Mucosa of descending colon (tissue), 3 donors: ENCODE measurements around the gene ADRM1. TPM values are rescaled to one million over a fixed set of nuclear protein-coding genes. Genes with fewer than 3 reads are reported as not detected.

Source experiments
- ATAC-seq: fragments of 200-7000 bp; cut with Tn5 transposase; one replicate; pipeline ENCODE4 v1.9.1; 2020; ENCODE audit warnings: mild to moderate bottlenecking, moderate library complexity
- DNase-seq, 3 donors: peaks; one replicate each; pipeline ENCODE4 v3.0.0-alpha.2; 2020
- H3K36me3 ChIP-seq: fragments of 200-600 bp; one replicate; pipeline ENCODE4 v1.8.0; 2021; ENCODE audit warnings: low read depth, mild to moderate bottlenecking
- H3K4me1 ChIP-seq: fragments of 200-600 bp; one replicate; pipeline ENCODE4 v1.8.0; 2021; ENCODE audit warnings: low read depth, mild to moderate bottlenecking
- H3K4me3 ChIP-seq: fragments of 200-600 bp; one replicate; pipeline ENCODE4 v1.8.0; 2021; ENCODE audit warnings: mild to moderate bottlenecking
- H3K9me3 ChIP-seq: fragments of 200-600 bp; one replicate; pipeline ENCODE4 v1.8.0; 2021; ENCODE audit warnings: mild to moderate bottlenecking
- CTCF ChIP-seq: fragments of 200-600 bp; IDR thresholded peaks from one replicate; pipeline ENCODE4 v1.8.0; 2022; ENCODE audit warnings: antibody characterized with exemption, mild to moderate bottlenecking
- intact Hi-C, 2 donors: fragments of 100-400 bp; cut with DNase I in 1 of 2; cut with micrococcal nuclease in 1 of 2; formaldehyde crosslinking; loops; one replicate each; pipeline versions ENCODE4 v1.11.0 to v1.11.1; 2022; cut with DNase I, micrococcal nuclease
- microRNA-seq: library from miRNA; unstranded; fragments of <30 nt; microRNA quantifications from one replicate; pipeline ENCODE4, GENCODE V29; 2019
- total RNA-seq, 3 donors: library from RNA; stranded (reverse); fragmentation: NEBNext Ultra II Directional in 2 of 3; extraction: Animal tissue kit (Norgen Biotek cat#: 25700) in 2 of 3; gene quantifications; one replicate each; pipeline versions ENCODE4 v1.2.1 to v1.2.4, GENCODE V29; 2021 to 2023
- donor health status: DM: no; HTN: no; CAD: no; lungs with moderate emphysema.
- donor health status: DM: no; HTN: no; CAD: no.
- donor health status: DM: no; HTN: yes; CAD: no.

Gene ADRM1
- total RNA-seq, 3 donors from 2014 or later = 54.4 to 85.8 (median 77.6) TPM

DNA sequence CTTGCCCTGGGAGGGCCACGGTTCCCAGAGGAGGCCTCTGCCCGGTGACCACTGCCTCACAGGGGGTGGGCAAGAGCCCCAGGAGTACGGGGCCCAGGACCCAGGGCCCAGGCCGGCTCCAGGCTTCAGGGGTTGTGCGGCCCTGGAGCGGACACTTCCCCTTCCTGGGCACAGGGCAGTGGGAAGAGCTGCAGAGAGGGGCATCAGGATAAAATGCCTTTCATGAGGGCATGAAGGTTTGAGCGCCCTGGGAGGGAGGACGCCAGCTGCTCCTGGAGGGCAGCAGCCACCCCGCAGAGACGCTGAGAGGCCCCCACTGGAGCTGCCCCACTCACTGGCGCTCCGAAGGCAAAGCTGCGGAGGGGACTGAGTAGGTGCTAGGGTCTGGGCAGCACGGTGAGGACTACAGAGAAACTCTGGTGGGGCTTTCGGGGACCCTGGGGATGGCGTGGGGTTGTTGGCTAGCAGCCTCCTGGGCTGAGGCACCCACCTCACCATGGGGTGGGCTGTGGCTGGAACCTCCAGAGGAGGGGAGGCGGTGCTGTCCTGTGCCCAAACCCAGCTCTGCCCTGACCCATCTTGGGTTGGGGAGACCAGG, 53.9 kb downstream of the ADRM1 start:
- H3K4me3 ChIP-seq = no peak overlapping the region
- TF ChIP-seq CTCF = no peak
- H3K4me1 ChIP-seq = peaks cover 16% of the 10 kb centered on the region
- H3K36me3 ChIP-seq = no peaks in the 10 kb centered on the region
- no peak for ATAC-seq
- intact Hi-C loops = no loop called here
- no peaks in the 10 kb centered on the region for H3K9me3 ChIP-seq
- no peak for DNase-seq

- H3K36me3 ChIP-seq = no peaks in the 10 kb centered on the region
- ATAC-seq (peak; percentile 8), DNase-seq (peak in 1 of 3 donors; percentile 52)
- no peak overlapping the region for H3K4me3 ChIP-seq
- H3K9me3 ChIP-seq = no peaks in the 10 kb centered on the region
- TF ChIP-seq CTCF = no peak
- H3K4me1 ChIP-seq = peaks cover 16% of the 10 kb centered on the region
- intact Hi-C loops = no loop called here
These were observed 54.4 kb downstream of the ADRM1 start for GRCh38 chr20:62357187-62357667.

GRCh38 chr20:62357681-62358080, 54.9 kb downstream of the ADRM1 start:
- ATAC-seq (no peak), DNase-seq (peak in 1 of 3 donors; percentile 22)
- intact Hi-C loops = no loop called here
- TF ChIP-seq CTCF = no peak
- Histone ChIP-seq H3K4me1 (peaks cover 16% of the 10 kb centered on the region), H3K4me3 (no peak overlapping the region), H3K36me3 (no peaks in the 10 kb centered on the region), H3K9me3 (no peaks in the 10 kb centered on the region)

Small RNA genes lying within 50 kb of the gene (microRNA-seq; reads per million reads assigned to microRNA genes)
- gene MIR4758 = not detected

Other genes with a start within 250 kb of the ADRM1 start
- gene TAF4, start 237.1 kb upstream of the ADRM1 start, total RNA-seq = 10 to 100 TPM; 23.8 to 28.3 (median 27.5) TPM
- 10 to 100 TPM; 33.5 to 49.1 (median 36.1) TPM for gene LSM14B, start 180.5 kb upstream of the ADRM1 start, total RNA-seq
- 100 to 1,000 TPM; 129 to 197 (median 194) TPM for gene PSMA7, start 159.6 kb upstream of the ADRM1 start, total RNA-seq
- gene SS18L1, start 159.2 kb upstream of the ADRM1 start, total RNA-seq = 10 to 100 TPM; 13.2 to 16.0 (median 14.4) TPM
- gene MTG2, start 120.0 kb upstream of the ADRM1 start, total RNA-seq = 10 to 100 TPM; 28.8 to 34.9 (median 32.6) TPM
- under 1 TPM in 1 of 3 donors, not detected in 2; 0.09 TPM for gene HRH3, start 82.7 kb upstream of the ADRM1 start, total RNA-seq
- 100 to 1,000 TPM in 1 of 3 donors, 10 to 100 TPM in 2; 87.0 to 111 (median 91.6) TPM for gene OSBPL2, start 64.5 kb upstream of the ADRM1 start, total RNA-seq
- 100 to 1,000 TPM in 1 of 3 donors, 10 to 100 TPM in 2; 21.8 to 335 (median 40.7) TPM for gene LAMA5, start 64.3 kb downstream of the ADRM1 start, total RNA-seq
- 1,000 to 10,000 TPM; 1,171 to 1,284 (median 1,191) TPM for gene RPS21, start 84.1 kb downstream of the ADRM1 start, total RNA-seq
- gene CABLES2, start 104.3 kb downstream of the ADRM1 start, total RNA-seq = 1 to 10 TPM; 5.4 to 9.3 (median 6.6) TPM
- gene RBBP8NL, start 124.5 kb downstream of the ADRM1 start, total RNA-seq = 1 to 10 TPM; 2.3 to 7.0 (median 5.1) TPM
- under 1 TPM in 2 of 3 donors, not detected in 1; 0.14 to 0.22 TPM for gene GATA5, start 173.0 kb downstream of the ADRM1 start, total RNA-seq